Measurements from ENCODE around the gene CRNN. TPM values are rescaled to one million over a fixed set of nuclear protein-coding genes. Genes with fewer than 3 reads are reported as not detected.

The CRNN gene
- total RNA-seq, 1 experiment from 2014 or later = not detected

DNA sequence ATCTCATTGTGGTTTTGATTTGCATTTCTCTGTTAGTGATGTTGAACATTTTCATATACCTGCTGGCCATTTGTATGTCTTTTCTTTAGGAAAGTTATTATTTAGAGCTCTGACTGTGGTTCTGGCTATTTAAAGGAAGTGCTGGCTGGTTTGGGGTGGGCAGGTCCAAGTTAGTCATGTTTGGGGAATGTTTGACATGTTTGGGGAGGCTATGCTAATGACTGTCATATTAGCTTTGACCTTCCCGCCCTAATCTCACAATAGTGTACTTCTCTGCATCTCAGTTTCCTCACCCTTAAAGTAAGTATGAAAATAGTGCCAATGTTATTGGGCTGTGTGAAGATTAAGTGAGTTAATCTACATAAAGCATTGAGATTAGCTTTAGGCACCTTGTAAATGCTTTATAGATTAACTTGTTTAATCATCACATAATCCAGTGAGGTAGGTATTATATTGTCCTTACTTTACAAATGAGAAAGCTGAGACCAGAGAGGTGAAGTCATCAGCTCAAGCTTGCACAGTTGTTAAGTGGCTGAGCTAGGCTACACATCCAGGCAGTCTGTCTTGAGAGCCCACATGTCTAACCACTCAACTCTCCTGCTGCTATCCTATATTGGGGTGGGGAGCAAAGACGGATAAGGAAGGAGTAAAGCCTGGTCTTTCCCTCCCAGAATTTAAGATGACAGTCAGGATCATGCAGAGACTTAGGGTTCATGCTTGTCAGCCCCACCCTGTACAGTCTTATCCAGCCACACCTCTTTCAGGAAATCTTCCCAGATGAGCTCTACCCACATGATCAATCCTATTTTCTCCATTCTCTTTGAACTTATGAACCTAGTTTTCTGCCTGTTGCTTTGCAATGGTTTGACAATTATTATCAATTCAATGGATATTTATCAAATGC, 22.8 kb upstream of the CRNN start (continued):
- TF ChIP-seq, protein P1, sequence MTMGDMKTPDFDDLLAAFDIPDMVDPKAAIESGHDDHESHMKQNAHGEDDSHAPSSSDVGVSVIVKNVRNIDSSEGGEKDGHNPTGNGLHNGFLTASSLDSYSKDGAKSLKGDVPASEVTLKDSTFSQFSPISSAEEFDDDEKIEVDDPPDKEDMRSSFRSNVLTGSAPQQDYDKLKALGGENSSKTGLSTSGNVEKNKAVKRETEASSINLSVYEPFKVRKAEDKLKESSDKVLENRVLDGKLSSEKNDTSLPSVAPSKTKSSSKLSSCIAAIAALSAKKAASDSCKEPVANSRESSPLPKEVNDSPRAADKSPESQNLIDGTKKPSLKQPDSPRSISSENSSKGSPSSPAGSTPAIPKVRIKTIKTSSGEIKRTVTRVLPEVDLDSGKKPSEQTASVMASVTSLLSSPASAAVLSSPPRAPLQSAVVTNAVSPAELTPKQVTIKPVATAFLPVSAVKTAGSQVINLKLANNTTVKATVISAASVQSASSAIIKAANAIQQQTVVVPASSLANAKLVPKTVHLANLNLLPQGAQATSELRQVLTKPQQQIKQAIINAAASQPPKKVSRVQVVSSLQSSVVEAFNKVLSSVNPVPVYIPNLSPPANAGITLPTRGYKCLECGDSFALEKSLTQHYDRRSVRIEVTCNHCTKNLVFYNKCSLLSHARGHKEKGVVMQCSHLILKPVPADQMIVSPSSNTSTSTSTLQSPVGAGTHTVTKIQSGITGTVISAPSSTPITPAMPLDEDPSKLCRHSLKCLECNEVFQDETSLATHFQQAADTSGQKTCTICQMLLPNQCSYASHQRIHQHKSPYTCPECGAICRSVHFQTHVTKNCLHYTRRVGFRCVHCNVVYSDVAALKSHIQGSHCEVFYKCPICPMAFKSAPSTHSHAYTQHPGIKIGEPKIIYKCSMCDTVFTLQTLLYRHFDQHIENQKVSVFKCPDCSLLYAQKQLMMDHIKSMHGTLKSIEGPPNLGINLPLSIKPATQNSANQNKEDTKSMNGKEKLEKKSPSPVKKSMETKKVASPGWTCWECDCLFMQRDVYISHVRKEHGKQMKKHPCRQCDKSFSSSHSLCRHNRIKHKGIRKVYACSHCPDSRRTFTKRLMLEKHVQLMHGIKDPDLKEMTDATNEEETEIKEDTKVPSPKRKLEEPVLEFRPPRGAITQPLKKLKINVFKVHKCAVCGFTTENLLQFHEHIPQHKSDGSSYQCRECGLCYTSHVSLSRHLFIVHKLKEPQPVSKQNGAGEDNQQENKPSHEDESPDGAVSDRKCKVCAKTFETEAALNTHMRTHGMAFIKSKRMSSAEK (CRISPR knock-in tag; IDR thresholded peaks at IDR 0.05; ENCODE audit: borderline replicate concordance) = no peak
- TF ChIP-seq, protein P2, sequence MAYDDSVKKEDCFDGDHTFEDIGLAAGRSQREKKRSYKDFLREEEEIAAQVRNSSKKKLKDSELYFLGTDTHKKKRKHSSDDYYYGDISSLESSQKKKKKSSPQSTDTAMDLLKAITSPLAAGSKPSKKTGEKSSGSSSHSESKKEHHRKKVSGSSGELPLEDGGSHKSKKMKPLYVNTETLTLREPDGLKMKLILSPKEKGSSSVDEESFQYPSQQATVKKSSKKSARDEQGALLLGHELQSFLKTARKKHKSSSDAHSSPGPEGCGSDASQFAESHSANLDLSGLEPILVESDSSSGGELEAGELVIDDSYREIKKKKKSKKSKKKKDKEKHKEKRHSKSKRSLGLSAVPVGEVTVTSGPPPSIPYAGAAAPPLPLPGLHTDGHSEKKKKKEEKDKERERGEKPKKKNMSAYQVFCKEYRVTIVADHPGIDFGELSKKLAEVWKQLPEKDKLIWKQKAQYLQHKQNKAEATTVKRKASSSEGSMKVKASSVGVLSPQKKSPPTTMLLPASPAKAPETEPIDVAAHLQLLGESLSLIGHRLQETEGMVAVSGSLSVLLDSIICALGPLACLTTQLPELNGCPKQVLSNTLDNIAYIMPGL (CRISPR knock-in tag; IDR thresholded peaks at IDR 0.05) = no peak
- TF ChIP-seq CREB1 (CRISPR knock-in tag; IDR thresholded peaks at IDR 0.05) (no peak), TEAD4 (CRISPR knock-in tag; IDR thresholded peaks at IDR 0.05) (no peak), ZBTB21 (CRISPR knock-in tag; IDR thresholded peaks at IDR 0.05; ENCODE audit: borderline replicate concordance) (no peak), SOX15 (CRISPR knock-in tag; IDR thresholded peaks at IDR 0.05) (no peak), NFYB (CRISPR knock-in tag; conservative IDR thresholded peaks at IDR 0.05; ENCODE audit: low read depth) (no peak), NR2C2 (CRISPR knock-in tag; IDR thresholded peaks at IDR 0.05) (no peak)
- TF ChIP-seq, protein P3, sequence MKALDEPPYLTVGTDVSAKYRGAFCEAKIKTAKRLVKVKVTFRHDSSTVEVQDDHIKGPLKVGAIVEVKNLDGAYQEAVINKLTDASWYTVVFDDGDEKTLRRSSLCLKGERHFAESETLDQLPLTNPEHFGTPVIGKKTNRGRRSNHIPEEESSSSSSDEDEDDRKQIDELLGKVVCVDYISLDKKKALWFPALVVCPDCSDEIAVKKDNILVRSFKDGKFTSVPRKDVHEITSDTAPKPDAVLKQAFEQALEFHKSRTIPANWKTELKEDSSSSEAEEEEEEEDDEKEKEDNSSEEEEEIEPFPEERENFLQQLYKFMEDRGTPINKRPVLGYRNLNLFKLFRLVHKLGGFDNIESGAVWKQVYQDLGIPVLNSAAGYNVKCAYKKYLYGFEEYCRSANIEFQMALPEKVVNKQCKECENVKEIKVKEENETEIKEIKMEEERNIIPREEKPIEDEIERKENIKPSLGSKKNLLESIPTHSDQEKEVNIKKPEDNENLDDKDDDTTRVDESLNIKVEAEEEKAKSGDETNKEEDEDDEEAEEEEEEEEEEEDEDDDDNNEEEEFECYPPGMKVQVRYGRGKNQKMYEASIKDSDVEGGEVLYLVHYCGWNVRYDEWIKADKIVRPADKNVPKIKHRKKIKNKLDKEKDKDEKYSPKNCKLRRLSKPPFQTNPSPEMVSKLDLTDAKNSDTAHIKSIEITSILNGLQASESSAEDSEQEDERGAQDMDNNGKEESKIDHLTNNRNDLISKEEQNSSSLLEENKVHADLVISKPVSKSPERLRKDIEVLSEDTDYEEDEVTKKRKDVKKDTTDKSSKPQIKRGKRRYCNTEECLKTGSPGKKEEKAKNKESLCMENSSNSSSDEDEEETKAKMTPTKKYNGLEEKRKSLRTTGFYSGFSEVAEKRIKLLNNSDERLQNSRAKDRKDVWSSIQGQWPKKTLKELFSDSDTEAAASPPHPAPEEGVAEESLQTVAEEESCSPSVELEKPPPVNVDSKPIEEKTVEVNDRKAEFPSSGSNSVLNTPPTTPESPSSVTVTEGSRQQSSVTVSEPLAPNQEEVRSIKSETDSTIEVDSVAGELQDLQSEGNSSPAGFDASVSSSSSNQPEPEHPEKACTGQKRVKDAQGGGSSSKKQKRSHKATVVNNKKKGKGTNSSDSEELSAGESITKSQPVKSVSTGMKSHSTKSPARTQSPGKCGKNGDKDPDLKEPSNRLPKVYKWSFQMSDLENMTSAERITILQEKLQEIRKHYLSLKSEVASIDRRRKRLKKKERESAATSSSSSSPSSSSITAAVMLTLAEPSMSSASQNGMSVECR (CRISPR knock-in tag; IDR thresholded peaks at IDR 0.05; ENCODE audit: borderline replicate concordance) = no peak
- TF ChIP-seq, protein P4, sequence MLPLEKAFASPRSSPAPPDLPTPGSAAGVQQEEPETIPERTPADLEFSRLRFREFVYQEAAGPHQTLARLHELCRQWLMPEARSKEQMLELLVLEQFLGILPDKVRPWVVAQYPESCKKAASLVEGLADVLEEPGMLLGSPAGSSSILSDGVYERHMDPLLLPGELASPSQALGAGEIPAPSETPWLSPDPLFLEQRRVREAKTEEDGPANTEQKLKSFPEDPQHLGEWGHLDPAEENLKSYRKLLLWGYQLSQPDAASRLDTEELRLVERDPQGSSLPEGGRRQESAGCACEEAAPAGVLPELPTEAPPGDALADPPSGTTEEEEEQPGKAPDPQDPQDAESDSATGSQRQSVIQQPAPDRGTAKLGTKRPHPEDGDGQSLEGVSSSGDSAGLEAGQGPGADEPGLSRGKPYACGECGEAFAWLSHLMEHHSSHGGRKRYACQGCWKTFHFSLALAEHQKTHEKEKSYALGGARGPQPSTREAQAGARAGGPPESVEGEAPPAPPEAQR (CRISPR knock-in tag; IDR thresholded peaks at IDR 0.05) = no peak

DNA sequence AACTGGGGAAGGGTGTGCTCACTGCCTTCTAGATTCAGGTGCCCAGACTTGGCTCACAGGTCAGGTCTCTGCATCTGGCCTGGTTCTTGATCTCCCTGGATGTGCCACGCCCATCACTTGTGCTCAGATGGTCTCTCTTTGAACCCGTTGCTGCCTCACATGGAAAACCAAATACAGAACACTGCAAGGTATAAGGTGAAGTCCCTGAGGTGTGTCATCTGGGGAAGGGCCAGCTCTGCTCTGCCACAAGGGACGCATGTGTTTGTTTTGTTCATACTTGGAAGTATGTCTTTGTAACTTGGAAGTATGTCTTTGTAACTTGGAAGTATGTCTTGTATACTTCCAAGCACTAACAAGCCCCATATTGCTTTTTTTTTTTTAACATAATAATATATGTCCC, 13.4 kb upstream of the CRNN start:
- H3K9me3 Mint-ChIP-seq = peaks cover 70% of the 10 kb centered on the region
- DNase-seq (ENCODE audit: low spot score) (no peak), ATAC-seq (no peak)
- no peak overlapping the region for H3K27ac Mint-ChIP-seq
- ChIA-PET CTCF (no interaction called here), POLR2A (no interaction called here)
- TF ChIP-seq, protein P5, sequence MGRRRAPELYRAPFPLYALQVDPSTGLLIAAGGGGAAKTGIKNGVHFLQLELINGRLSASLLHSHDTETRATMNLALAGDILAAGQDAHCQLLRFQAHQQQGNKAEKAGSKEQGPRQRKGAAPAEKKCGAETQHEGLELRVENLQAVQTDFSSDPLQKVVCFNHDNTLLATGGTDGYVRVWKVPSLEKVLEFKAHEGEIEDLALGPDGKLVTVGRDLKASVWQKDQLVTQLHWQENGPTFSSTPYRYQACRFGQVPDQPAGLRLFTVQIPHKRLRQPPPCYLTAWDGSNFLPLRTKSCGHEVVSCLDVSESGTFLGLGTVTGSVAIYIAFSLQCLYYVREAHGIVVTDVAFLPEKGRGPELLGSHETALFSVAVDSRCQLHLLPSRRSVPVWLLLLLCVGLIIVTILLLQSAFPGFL (CRISPR knock-in tag; IDR thresholded peaks at IDR 0.05; ENCODE audit: borderline replicate concordance) = no peak
- TF ChIP-seq CREB1 (CRISPR knock-in tag; IDR thresholded peaks at IDR 0.05) (no peak), TP53 (CRISPR knock-in tag; IDR thresholded peaks at IDR 0.05) (no peak), TEAD1 (CRISPR knock-in tag; IDR thresholded peaks at IDR 0.05) (no peak)
- TF ChIP-seq, protein P6, sequence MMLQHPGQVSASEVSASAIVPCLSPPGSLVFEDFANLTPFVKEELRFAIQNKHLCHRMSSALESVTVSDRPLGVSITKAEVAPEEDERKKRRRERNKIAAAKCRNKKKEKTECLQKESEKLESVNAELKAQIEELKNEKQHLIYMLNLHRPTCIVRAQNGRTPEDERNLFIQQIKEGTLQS (CRISPR knock-in tag; conservative IDR thresholded peaks at IDR 0.05) = no peak
- TF ChIP-seq, protein P7, sequence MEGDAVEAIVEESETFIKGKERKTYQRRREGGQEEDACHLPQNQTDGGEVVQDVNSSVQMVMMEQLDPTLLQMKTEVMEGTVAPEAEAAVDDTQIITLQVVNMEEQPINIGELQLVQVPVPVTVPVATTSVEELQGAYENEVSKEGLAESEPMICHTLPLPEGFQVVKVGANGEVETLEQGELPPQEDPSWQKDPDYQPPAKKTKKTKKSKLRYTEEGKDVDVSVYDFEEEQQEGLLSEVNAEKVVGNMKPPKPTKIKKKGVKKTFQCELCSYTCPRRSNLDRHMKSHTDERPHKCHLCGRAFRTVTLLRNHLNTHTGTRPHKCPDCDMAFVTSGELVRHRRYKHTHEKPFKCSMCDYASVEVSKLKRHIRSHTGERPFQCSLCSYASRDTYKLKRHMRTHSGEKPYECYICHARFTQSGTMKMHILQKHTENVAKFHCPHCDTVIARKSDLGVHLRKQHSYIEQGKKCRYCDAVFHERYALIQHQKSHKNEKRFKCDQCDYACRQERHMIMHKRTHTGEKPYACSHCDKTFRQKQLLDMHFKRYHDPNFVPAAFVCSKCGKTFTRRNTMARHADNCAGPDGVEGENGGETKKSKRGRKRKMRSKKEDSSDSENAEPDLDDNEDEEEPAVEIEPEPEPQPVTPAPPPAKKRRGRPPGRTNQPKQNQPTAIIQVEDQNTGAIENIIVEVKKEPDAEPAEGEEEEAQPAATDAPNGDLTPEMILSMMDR (IDR thresholded peaks at IDR 0.05) = no peak
- TF ChIP-seq, protein P8, sequence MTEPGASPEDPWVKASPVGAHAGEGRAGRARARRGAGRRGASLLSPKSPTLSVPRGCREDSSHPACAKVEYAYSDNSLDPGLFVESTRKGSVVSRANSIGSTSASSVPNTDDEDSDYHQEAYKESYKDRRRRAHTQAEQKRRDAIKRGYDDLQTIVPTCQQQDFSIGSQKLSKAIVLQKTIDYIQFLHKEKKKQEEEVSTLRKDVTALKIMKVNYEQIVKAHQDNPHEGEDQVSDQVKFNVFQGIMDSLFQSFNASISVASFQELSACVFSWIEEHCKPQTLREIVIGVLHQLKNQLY (CRISPR knock-in tag; IDR thresholded peaks at IDR 0.05) = no peak
- H3K27me3 Mint-ChIP-seq (ENCODE audit: low read depth) = peaks cover 4% of the 10 kb centered on the region; the same call in 1 of the 2 replicates
- H3K36me3 Mint-ChIP-seq = peaks cover 54% of the 10 kb centered on the region
- H3K4me1 Mint-ChIP-seq = no peaks in the 10 kb centered on the region
- H3K4me3 Mint-ChIP-seq = no peak overlapping the region
